Right lobe of liver (tissue), 6 donors: ENCODE data around the gene CCDC150. TPM values are rescaled to one million over a fixed set of nuclear protein-coding genes. Genes with fewer than 3 reads are reported as not detected.
"Not testable (repeated sequence)": the region's sequence is repeated elsewhere in the genome, so short reads cannot be mapped to it uniquely, and the experiment has no call there.

Experiments used
- ATAC-seq, 4 donors: fragments of 200-7000 bp; cut with Tn5 transposase; one replicate each; pipeline ENCODE4 v1.9.1; 2020; ENCODE audit warnings: mild to moderate bottlenecking in 4 of 4, moderate library complexity in 4 of 4
- DNase-seq, 3 donors: peaks; one replicate each; pipeline ENCODE4 v3.0.0-alpha.2; 2020
- H3K27ac ChIP-seq, 3 donors: fragments of 200-600 bp; one replicate each; pipeline ENCODE4 v1.8.0; 2022
- H3K27me3 ChIP-seq, 2 donors: fragments of 200-600 bp; one replicate each; pipeline ENCODE4 v1.8.0; 2022
- H3K36me3 ChIP-seq, 4 donors: fragments of 200-600 bp; sonication (generic) in 1 of 4; one replicate each; pipeline versions ENCODE4 v1.5.1 to v1.8.0; 2017 to 2022; ENCODE audit warnings: control low read depth in 1 of 4
- H3K4me1 ChIP-seq, 4 donors: fragments of 200-600 bp; sonication (generic) in 1 of 4; one replicate each; pipeline versions ENCODE4 v1.5.1 to v1.8.0; 2017 to 2022; ENCODE audit warnings: control low read depth in 1 of 4
- H3K4me3 ChIP-seq, 3 donors: fragments of 200-600 bp; one replicate each; pipeline ENCODE4 v1.8.0; 2022
- H3K9me3 ChIP-seq, 4 donors: fragments of 200-600 bp; sonication (generic) in 1 of 4; one replicate each; pipeline versions ENCODE4 v1.5.1 to v1.8.0; 2017 to 2022; ENCODE audit warnings: control low read depth in 1 of 4
- POLR2A ChIP-seq: fragments of 450-650 bp; IDR thresholded peaks from one replicate; pipeline ENCODE4 v1.6.1; 2017; ENCODE audit warnings: antibody characterized with exemption, mild to moderate bottlenecking
- WGBS: methylation state at CpG from one replicate; pipeline ENCODE4 v1.1.6; 2018; ENCODE audit warnings: low coverage, low lambda C conversion rate; ENCODE audit not compliant: insufficient coverage; ENCODE audit errors: missing lambda C conversion rate; 5-methylcytosine and 5-hydroxymethylcytosine counted together
- intact Hi-C, 2 donors: fragments of 100-400 bp; cut with DNase I; formaldehyde crosslinking; loops; one replicate each; pipeline versions ENCODE4 v1.11.2 to v1.14.1; 2022
- total RNA-seq, 6 experiments: library from RNA; depleted of rRNA in 2 of 6; stranded (reverse); fragments of >200 nt in 2 of 6; fragmentation: NEBNext Ultra II Directional in 3 of 6; extraction: Animal tissue kit (Norgen Biotek cat#: 25700) in 3 of 6; gene quantifications; one replicate each; pipeline versions ENCODE4 v1.1.0 to v1.2.4, GENCODE V29; 2016 to 2023
- TF ChIP-seq, protein P1 (sequence below), 4 donors: fragments of 200-600 bp in 3 of 4; fragments of 450-650 bp in 1 of 4; IDR thresholded peaks; one replicate each; pipeline versions ENCODE4 v1.5.1 to v1.8.0; 2016 to 2022; ENCODE audit warnings: antibody characterized with exemption in 4 of 4, mild to moderate bottlenecking in 2 of 4
- donor health status: DM: no; HTN: yes; CAD: no.
- donor health status: DM: no; HTN: no; CAD: no.
- donor health status: DM: no; HTN: no; CAD: no.
- donor health status: DM: no; HTN: yes; CAD: no.
- donor health status: DM: no; HTN: yes; CAD: no.

The CCDC150 gene
- total RNA-seq, 6 experiments from 2014 or later = 0.98 to 4.1 (median 1.9) TPM

DNA sequence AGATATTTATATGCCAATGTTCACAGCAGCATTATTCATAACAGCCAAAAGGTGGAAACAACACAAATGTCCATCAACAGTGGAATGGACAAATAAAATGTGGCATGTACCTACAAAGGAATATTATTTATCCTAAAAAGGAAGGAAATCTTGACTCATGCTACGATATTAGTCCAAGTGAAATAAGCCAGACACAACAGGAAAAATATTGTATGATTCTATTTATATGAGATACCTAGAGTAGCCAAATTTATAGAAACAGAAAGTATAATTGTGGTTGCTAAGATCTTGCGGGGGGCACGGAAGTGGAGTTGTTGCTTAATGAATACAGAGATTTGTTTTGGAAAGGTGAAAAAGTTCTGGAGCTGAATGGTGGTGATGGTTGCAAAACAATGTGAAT is 33.0 kb upstream of the CCDC150 start:
- Histone ChIP-seq H3K4me3 (no peak overlapping the region), H3K4me1 (peaks cover 0 to 5% (median 0%) of the 10 kb centered on the region in 4 donors), H3K9me3 (no peaks in the 10 kb centered on the region), H3K27ac (no peak overlapping the region), H3K36me3 (no peaks in the 10 kb centered on the region), H3K27me3 (no peaks in the 10 kb centered on the region)
- intact Hi-C loops = no loop called here
- DNase-seq = no peak
- TF ChIP-seq POLR2A = no peak
- TF ChIP-seq, protein P1, sequence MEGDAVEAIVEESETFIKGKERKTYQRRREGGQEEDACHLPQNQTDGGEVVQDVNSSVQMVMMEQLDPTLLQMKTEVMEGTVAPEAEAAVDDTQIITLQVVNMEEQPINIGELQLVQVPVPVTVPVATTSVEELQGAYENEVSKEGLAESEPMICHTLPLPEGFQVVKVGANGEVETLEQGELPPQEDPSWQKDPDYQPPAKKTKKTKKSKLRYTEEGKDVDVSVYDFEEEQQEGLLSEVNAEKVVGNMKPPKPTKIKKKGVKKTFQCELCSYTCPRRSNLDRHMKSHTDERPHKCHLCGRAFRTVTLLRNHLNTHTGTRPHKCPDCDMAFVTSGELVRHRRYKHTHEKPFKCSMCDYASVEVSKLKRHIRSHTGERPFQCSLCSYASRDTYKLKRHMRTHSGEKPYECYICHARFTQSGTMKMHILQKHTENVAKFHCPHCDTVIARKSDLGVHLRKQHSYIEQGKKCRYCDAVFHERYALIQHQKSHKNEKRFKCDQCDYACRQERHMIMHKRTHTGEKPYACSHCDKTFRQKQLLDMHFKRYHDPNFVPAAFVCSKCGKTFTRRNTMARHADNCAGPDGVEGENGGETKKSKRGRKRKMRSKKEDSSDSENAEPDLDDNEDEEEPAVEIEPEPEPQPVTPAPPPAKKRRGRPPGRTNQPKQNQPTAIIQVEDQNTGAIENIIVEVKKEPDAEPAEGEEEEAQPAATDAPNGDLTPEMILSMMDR (IDR thresholded peaks at IDR 0.05) = no peak
- 51% methylated on average over 3 of the region's 3 CpGs for WGBS
- peak in 2 of 4 donors; percentile 22 to 48 for ATAC-seq

DNA sequence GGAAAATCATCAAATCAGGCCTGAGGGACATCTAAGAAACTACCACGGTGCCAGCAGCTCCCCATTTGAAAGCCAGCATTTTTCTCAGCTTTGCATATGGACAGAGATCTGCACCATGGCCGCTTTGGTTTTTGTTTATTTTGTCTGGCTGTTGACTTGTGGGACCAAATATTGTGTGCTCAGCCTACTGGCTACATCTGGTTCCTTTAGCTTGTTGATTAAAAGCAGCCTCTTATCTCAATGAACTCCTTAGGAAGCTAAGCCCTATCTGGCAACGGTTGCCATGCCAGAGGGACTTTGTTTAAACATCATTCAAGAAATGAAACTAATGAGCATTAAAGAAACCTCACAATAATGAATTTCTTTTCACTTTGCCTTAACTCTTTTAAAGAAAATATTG is 32.4 kb upstream of the CCDC150 start:
- Histone ChIP-seq H3K27ac (no peak overlapping the region), H3K9me3 (no peaks in the 10 kb centered on the region), H3K4me3 (no peak overlapping the region), H3K27me3 (no peaks in the 10 kb centered on the region), H3K36me3 (no peaks in the 10 kb centered on the region), H3K4me1 (peaks cover 0 to 5% (median 0%) of the 10 kb centered on the region in 4 donors)
- ATAC-seq (peak; percentile 48 to 64 (median 60)), DNase-seq (no peak)
- WGBS = 27% methylated on average over 3 of the region's 3 CpGs
- TF ChIP-seq POLR2A = no peak
- TF ChIP-seq, protein P1 (IDR thresholded peaks at IDR 0.05) = no peak
- intact Hi-C loops = no loop called here

GRCh38 chr2:196607896-196608295 is 31.6 kb upstream of the CCDC150 start:
- not testable (repeated sequence) for H3K36me3 ChIP-seq, ATAC-seq

DNA sequence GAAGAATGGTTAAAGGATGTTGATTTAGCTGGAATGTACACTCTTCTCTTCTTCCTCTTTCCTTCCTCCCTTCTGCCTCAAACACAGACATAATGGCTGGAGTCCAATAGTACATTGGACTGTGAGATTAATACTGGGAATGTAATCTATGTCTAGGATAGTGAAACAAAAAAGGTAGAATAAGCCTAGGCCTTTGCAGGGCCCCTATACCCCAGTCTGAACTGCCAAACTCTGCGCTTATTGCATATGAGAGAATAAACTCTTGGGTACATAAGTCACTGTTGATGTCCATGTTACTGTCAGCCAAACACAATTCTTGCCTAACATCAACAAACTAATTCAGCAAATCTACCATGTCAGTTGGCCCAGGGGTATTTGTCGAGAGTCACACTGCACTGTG is 29.7 kb upstream of the CCDC150 start:
- 53% methylated on average over 2 of the region's 2 CpGs for WGBS
- intact Hi-C loops = no loop called here
- DNase-seq (no peak), ATAC-seq (peak in 3 of 4 donors; percentile 19 to 59 (median 59))
- Histone ChIP-seq H3K4me1 (peaks cover 0 to 5% (median 0%) of the 10 kb centered on the region in 4 donors), H3K36me3 (no peaks in the 10 kb centered on the region), H3K27me3 (no peaks in the 10 kb centered on the region), H3K27ac (no peak overlapping the region), H3K4me3 (no peak overlapping the region), H3K9me3 (no peaks in the 10 kb centered on the region)
- TF ChIP-seq, protein P1 (IDR thresholded peaks at IDR 0.05) = no peak
- no peak for TF ChIP-seq POLR2A

More at GRCh38 chr2:196607896-196608295, 31.6 kb upstream of the CCDC150 start:
- 66% methylated on average over 5 of the region's 5 CpGs for WGBS
- H3K4me1 ChIP-seq, H3K9me3 ChIP-seq, H3K4me3 ChIP-seq, H3K27ac ChIP-seq, H3K27me3 ChIP-seq, DNase-seq, intact Hi-C loops: not testable (repeated sequence)

DNA sequence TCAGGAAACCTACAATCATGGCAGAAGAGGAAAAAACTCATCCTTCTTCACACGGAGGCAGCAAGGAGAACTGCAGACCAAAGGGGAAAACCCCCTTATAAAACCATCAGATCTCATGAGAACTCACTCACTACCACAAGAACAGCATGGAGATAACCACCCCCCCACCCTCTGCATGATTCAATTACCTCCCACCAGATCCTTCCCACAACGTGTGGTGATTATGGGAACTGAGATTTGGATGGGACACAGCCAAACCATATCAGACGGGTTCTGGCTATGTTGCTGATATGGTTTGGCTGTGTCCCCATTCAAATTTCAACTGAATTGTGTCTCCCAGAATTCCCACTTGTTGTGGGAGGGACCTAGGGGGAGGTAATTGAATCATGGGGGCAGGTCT is 28.7 kb upstream of the CCDC150 start:
- TF ChIP-seq POLR2A = no peak
- TF ChIP-seq, protein P1 (IDR thresholded peaks at IDR 0.05) = no peak
- no peak overlapping the region for H3K4me3 ChIP-seq
- 56% methylated on average over 1 of the region's 3 CpGs for WGBS
- peaks cover 0 to 5% (median 0%) of the 10 kb centered on the region in 4 donors for H3K4me1 ChIP-seq
- no peak overlapping the region for H3K27ac ChIP-seq
- intact Hi-C loops = no loop called here
- ATAC-seq = no peak
- H3K9me3 ChIP-seq = no peaks in the 10 kb centered on the region
- H3K27me3 ChIP-seq = no peaks in the 10 kb centered on the region
- no peaks in the 10 kb centered on the region for H3K36me3 ChIP-seq
- no peak for DNase-seq
